ENCODE results near the gene C10orf67.
A peak's percentile ranks its signal among the peaks of the same experiment; 100 is the strongest.

C10orf67 gene

GRCh38 chr10:23194966-23195845, 149.4 kb downstream of the C10orf67 start:
- DNase-seq = no peak

GRCh38 chr10:23194471-23194965, 150.1 kb downstream of the C10orf67 start:
- no peak for DNase-seq

GRCh38 chr10:23193435-23194074, 151.0 kb downstream of the C10orf67 start:
- DNase-seq = no peak

- DNase-seq = no peak
Measured at GRCh38 chr10:23192712-23193434, 151.7 kb downstream of the C10orf67 start.

GRCh38 chr10:23191764-23192711, 152.6 kb downstream of the C10orf67 start, which contains the start of gene PTF1A:
Gene PTF1A, plus strand, starts transcription at chr10:23192312. Its CDS starts 219 bp downstream, at chr10:23192531.
- no peak for DNase-seq

- no peak for DNase-seq
Measured at GRCh38 chr10:23190872-23191763, 153.5 kb downstream of the C10orf67 start.

- no peak for DNase-seq
Measured at GRCh38 chr10:23189024-23189423, 155.6 kb downstream of the C10orf67 start.

- no peak for DNase-seq
Measured at GRCh38 chr10:23187155-23187554, 157.4 kb downstream of the C10orf67 start.

GRCh38 chr10:23186697-23187096, 157.9 kb downstream of the C10orf67 start:
- no peak for DNase-seq

- DNase-seq = no peak
Measured at GRCh38 chr10:23186178-23186577, 158.4 kb downstream of the C10orf67 start.

- DNase-seq = no peak
Measured at GRCh38 chr10:23174977-23175512, 169.6 kb downstream of the C10orf67 start.

GRCh38 chr10:23174074-23174976, 170.3 kb downstream of the C10orf67 start:
- DNase-seq = no peak

- DNase-seq = no peak
Measured at GRCh38 chr10:23173214-23174073, 171.2 kb downstream of the C10orf67 start.

- DNase-seq = no peak
Measured at GRCh38 chr10:23172429-23173213, 172.0 kb downstream of the C10orf67 start.

- peak; percentile 37 for DNase-seq
Measured at GRCh38 chr10:23171232-23171876, 173.2 kb downstream of the C10orf67 start.

GRCh38 chr10:23158370-23158769, 186.2 kb downstream of the C10orf67 start:
- DNase-seq = peak; percentile 46

Data from fibroblast of skin of right biceps (primary cell).